ENCODE results near the gene PEF1.

DNA sequence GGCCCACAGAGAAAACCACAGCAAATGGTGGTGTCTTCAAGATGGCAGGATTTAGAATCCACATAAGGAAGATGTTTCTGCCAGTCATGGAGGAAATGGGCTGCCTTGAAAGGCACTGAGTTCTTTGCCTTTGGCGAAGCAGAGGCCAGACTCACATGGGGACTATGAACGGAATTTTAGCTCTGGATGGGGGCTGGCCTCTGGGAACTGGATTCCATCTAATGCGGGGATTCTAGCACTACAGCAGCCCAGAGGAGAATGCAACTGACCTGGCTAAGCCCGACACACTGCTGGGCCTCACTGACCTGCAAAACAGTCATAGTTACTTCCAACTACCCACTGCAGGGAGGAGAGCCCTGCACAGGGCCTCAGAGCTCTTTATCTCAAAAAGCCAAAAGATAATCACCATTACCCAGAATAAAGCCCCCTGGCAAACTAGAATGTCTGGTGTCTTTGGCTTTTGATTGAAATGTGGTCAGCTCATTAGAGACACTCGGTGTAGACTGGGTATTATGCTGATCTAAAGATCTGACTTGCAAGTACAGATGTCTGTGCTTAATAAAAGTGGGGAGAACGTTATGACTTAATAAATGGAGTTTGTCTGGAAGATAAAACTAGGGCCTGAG, 15.6 kb downstream of the PEF1 start:
- TF ChIP-seq CTCF (IDR thresholded peaks at IDR 0.05 in 4 of 5, conservative IDR thresholded peaks at IDR 0.05 in 1 of 5) (no peak), POLR2A (IDR thresholded peaks at IDR 0.05) (no peak)
